GM10266 (cell line): Measurements from ENCODE around the gene PRKACA.
A peak's percentile ranks its signal among the peaks of the same experiment; 100 is the strongest.

Experiments used
- DNase-seq: peaks from one replicate; pipeline ENCODE4 v3.0.0; 2012; ENCODE audit errors: extremely low spot score
- TF ChIP-seq, protein P1 (sequence below): IDR thresholded peaks from 2 replicates; pipeline ENCODE4 v1.5.1; 2012; ENCODE audit warnings: mild to moderate bottlenecking, low read depth; ENCODE audit not compliant: control insufficient read depth, insufficient read depth; ENCODE audit errors: missing control alignments

Gene PRKACA

DNA sequence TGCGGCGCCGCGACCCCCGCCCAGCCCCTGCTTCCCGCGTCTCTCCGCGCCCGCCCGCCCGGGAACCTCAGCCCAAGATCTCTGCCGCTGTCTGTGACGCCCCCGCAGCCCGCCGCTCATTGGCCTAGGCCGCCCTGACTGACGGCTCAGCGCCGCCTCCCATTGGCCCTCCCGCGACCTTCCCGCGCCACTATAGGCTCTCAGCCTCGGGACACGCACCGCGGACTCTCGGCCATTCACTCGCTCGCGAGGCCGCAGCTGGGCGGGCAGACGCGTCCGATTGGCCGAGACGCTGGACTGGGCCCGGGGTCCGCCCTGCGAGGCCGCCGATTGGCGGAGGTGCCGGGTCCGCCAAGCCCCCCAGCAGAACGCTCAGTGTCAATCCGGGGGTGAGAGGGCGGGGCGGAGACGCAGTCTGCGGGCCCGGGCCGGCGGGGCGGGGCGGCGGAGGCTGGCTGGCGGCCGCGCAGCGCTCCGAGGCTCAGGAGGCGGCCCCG, at the start of gene PRKACA:
Gene PRKACA (minus strand): TSS at position 95 of the 497 bp plus-strand sequence. CDS start 215 bp downstream, outside the sequence.
- TF ChIP-seq, protein P1, sequence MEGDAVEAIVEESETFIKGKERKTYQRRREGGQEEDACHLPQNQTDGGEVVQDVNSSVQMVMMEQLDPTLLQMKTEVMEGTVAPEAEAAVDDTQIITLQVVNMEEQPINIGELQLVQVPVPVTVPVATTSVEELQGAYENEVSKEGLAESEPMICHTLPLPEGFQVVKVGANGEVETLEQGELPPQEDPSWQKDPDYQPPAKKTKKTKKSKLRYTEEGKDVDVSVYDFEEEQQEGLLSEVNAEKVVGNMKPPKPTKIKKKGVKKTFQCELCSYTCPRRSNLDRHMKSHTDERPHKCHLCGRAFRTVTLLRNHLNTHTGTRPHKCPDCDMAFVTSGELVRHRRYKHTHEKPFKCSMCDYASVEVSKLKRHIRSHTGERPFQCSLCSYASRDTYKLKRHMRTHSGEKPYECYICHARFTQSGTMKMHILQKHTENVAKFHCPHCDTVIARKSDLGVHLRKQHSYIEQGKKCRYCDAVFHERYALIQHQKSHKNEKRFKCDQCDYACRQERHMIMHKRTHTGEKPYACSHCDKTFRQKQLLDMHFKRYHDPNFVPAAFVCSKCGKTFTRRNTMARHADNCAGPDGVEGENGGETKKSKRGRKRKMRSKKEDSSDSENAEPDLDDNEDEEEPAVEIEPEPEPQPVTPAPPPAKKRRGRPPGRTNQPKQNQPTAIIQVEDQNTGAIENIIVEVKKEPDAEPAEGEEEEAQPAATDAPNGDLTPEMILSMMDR, result no peak
- peak; percentile 100 for DNase-seq

DNA sequence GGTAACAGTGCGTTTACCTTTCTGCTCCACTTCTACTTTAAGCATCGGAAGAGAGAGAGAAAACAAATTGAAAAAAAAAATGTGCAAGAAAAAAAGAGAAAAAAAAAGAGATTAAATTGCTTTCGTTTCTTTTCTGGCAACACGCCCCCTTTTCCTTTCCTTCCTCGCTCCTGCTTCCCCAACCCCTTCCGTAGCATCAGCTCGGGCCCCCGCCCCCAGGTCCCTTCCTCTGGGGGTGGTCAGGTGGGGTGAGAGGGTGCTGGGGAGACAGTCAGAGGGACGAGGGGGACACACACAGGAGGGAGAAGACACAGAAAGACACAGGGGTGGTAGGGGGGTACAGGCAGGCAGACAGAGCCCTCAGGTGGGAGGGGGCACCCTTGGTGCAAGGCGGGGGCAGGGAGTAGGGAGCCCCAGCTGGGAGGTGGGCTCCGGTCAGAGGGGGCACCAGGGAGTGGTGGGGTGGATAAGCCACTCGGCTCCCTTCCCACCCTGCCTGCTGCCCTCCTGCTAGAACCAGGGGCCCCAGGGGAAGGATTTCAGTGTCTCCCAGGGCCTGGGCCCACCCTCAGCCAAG, 49.5 kb upstream of the PRKACA start:
- TF ChIP-seq, protein P1, result no peak
- no peak for DNase-seq

DNA sequence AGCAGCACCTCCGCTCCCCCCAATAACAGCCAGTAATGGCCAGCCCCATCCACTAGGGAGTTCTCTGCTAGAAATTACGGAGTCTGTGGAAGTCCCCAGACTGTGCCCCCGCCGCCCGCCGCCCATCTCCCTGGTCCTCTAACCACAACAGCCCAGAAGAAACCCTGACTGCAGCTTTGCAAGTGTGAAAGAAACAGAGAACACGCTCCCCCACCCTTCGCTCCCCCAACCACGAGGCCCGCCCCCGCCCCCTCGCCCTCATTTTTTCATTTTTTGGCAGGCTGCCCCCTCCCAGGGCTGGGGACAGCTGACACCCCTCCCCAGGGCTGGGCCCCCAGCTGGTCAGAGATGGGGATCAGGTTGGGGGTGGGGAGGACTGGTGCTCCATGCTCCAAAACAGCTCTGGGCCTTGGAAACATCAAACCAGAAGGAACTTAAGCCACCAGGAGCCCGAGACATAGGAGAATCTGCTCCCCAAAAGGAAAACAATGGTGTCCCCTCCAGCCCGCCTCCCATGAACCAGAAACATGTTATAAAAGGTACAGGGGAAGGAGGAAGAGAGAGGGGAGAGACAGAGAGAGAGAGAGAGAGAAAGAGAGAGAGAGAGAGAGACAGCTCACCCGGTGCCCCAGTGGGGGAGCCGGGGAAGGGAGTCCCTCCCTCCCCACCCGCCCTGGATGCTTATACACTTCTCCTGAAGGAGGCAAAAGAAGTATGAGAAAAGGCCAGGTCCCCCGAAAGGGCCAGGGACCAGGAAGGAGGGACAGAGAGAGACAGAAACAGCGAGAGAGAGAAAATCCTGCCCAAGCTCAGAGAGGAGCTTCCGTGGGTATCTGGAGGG, 48.6 kb upstream of the PRKACA start:
- no peak for DNase-seq
- TF ChIP-seq, protein P1, result no peak

DNA sequence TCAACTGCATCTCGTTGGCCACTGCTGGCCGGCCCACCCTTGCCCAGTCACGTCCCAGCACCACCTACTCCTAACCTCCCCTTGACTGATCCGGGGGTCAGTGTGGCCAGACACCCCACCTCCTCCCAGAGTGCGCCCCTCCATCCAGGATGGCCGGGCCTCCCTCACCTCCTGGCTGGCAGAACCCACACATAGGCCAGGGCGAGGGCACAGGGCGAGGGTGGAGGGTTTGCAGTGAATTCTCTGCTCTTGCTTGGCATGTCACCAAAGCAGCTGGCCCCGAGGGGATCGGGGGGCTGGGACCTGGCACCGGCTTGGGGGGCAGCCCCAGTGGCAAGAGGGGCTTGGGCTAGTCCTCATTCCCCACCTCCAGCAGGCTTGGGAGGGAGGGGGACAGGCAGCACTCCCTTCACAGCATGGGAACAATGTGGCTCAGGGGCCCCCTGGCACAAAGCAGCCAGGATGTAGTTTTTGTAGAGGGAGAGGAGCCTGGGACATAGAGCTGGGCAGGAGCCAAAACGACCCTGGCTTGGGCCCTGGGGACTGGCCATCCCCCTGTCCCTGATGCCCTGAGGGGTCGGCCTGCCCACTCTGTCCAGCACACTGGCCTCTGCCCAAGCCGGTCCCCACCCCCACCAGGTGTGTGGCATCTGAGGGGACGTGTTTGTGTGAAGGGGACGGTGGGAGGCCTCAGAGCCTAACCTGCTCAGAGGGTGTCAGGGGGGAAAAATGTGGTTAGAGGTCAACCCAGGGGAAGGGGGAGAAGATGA, 47.3 kb upstream of the PRKACA start:
- DNase-seq, result no peak
- TF ChIP-seq, protein P1, result no peak

DNA sequence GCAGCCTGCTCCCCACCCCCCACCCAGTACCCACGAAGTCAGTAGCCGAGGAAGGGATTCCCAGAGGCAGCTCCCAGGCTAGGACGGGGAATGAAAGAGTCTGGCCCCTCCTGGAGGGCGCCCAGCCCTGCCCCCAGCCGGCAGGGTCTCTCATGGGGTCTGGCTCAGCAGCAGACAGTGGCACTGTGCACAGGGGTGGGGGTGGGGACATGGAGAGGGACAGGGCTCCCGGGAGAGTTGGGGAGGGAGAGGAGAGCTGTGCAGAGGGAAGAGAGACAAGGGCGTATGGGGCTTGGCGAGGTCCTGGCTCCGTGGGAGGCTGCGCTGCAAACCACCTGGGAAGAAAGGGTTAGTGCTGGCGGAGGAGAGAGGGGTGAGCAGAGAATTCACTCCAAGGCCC, 46.5 kb upstream of the PRKACA start:
- DNase-seq, result no peak
- TF ChIP-seq, protein P1, result no peak

DNA sequence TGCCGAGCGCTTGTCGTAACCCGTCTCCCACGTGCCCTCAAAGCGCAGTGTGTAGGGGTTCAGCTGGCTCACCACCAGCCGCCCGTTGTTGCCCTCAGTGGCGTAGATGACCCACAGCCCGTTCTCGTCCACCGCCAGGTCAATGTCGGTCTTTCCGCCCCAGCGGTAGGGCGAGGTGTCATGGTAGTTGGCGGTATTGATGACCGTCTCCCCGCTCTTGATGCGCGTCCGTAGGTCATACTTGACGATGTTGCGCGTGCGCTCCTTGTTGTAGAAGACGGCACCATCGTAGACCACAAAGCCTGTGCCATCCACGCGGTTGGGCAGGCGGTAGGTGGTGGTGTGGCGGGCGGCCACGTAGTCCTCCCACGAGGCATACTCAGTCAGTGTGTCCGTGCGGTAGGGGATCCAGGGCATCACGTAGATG, 45.3 kb upstream of the PRKACA start:
- no peak for DNase-seq
- TF ChIP-seq, protein P1, result no peak

DNA sequence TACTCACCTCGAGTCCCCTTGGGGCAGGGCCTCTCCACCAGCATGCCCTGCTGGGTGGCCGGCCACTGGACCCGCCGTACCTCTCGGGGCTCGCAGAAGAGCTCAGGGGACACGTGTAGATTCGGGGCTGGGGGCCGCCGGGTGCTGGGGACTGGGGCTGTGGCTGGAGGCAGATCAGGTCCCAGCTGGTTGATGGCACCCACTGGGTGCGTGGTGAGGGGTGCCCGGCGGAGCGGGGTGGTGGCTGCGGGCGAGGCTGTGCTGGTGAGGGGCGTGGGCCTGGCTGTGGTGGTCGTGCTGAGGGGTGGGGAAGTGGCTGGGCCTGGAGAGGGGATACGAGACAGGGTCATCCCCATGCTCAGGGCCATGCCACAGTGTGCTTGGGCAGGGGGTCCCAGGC, 43.7 kb upstream of the PRKACA start:
- TF ChIP-seq, protein P1, result no peak
- no peak for DNase-seq
